ENCODE data around the gene KDM2A.

KDM2A gene

DNA sequence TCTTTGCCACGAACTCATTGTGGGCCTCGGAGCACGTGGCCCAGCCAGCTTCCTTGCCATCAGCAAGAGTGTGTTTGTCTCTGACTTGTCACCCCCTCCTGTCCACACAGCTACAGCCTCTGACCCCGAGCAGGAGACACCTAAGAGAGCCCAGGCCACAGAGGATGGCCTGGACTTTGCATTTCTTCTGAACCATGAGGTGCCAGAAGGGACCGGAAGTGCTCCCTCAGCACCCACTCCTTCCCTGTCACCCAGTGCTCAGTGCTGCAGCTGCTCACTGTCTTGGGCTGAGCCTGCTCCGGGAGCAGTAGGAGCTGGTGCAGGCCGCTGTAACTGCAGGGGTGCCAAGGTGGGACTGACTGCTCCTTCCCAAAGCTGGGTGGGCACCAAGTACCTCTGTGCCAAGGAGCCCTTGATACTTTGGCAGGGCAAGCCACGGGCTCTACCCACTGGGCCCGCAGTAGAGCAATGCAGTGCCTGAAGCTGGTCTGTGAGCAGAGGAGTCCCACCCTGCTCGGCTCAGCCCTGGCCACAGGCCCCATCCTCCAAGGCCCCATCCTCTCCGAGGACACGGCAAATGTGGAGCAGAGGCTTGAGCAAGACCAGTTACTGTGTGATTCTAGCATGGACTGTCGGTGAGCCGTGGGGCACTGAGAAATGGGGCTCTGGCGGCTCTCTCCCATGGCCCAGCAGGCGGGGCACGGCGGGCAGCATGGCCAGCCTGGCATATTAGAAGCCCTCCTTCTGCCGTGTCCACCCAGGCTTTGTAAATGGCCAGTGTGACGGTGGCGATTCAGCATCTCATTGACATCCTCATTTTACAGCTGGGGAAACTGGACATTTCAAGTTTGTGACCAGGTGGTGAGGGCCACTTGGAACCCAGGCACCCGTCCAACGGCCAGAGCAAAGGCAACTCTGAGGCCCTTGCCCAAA, 153.5 kb downstream of the KDM2A start:
- DNase-seq (ENCODE audit: low read depth), result no peak

- no peak for DNase-seq (ENCODE audit: low read depth)
These were observed 154.4 kb downstream of the KDM2A start for GRCh38 chr11:67273260-67273990.

GRCh38 chr11:67274768-67275605, 155.9 kb downstream of the KDM2A start:
- no peak for DNase-seq (ENCODE audit: low read depth)

- no peak for DNase-seq (ENCODE audit: low read depth)
These were observed 156.7 kb downstream of the KDM2A start for GRCh38 chr11:67275606-67276409.

GRCh38 chr11:67276781-67277230, 157.7 kb downstream of the KDM2A start:
- no peak for DNase-seq (ENCODE audit: low read depth)

DNA sequence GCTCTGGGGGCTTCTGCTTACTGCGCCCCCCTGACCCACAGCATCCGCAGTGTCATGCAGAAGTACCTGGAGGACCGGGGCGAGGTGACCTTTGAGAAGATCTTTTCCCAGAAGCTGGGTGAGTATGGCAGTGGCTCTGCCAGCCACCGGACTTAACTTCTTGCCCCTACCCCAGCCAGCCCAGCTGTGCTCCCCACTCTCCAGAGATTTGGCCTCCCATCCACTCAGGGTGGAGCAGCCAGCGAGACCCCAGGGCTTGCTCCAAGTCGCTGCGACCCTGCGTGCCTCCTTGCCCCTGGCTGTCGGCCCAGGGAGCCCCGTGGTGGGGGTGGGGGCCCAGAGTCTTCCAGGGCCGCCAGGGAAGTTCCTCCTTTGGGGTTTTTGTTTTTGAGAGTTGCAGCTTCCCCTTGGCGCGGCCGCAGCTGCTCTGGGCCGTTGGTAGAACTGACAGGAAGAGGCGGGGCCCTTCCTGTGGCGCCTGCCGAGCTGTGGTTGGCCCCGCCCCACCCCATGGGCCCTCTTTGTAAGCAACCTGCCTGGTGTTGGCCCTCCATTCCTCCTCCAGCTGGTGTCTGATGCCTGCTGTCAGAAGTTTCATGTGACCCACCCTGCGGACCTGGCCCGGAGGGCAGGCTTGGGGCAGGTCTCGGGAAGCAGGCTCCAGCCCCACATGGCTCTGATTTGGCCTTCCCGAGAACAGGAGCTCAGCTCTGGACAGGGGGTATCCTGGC, 158.3 kb downstream of the KDM2A start:
- DNase-seq (ENCODE audit: low read depth), result peak; percentile 93

DNA sequence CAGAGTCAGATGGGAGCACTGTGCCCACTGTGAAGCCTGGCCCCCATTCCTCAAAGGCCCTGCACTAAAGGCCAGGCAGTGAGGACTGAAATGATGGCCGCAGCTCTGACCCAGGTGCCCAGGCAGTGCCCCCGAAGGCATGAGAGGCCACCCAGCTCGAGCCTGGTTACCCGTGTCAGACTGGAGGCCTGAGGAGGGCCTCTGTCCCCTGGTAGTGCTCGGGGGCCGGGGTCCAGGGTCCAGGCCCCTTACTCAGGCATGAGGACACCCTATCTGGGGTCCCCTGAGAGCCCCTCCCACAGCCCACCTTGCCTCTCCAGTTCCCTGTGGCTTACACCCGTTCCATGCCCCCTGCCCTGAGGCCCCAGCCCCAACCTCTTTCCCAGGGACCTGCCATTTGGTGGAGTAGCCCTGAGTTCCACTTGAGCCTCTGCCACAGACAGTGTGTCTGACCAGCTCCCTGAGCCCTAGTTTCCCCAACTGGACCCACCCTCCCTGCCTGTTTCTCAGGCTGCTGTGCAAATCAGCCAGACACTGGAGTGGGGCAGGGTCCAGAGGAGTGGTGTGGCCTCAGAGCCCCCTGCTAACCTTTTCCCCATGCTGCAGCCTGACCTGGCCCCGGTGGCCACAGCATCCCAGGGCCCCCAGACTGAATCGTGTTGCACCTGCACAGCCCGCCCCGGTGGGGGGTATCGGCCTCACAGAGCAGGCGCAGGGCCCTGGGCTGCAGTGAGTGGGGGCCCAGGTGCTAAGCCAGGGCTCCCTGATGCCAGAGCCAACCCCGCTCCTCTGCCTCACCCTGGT, 159.3 kb downstream of the KDM2A start:
- DNase-seq (ENCODE audit: low read depth), result no peak

GRCh38 chr11:67278939-67279588, 160.0 kb downstream of the KDM2A start:
- no peak for DNase-seq (ENCODE audit: low read depth)

DNA sequence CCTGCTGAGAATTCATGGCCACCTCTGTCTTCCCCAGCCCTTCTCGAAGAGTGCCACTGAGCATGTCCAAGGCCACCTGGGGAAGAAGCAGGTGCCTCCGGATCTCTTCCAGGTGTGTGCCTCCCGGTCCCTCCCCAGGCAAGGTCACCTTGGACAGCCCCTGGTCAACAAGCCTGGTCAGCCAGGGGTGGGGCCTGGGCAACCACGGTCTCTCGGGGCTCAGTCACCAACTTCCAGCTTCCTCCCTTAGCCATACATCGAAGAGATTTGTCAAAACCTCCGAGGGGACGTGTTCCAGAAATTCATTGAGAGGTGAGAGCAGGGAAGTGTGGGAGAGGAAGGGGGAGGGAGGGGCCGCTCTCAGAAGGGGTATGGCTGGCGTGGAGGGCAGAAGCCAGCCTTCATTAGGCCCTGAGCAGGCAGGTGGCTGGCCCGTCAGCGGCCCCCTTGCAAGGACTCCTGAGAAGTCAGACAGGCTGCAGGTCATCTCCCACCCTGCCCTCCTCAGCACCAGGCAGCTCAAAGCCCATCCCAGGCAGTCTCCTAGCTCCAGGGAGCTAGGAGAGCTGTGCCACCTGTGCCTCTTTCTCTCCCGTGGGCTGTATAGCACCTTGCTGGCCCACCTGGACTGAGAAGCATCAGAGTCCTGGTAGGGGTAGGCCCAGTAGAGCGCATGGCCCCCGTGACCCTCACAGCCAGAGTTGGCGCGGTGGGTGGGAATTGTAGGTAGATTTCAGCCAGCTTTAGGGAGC, 160.7 kb downstream of the KDM2A start:
- no peak for DNase-seq (ENCODE audit: low read depth)

DNA sequence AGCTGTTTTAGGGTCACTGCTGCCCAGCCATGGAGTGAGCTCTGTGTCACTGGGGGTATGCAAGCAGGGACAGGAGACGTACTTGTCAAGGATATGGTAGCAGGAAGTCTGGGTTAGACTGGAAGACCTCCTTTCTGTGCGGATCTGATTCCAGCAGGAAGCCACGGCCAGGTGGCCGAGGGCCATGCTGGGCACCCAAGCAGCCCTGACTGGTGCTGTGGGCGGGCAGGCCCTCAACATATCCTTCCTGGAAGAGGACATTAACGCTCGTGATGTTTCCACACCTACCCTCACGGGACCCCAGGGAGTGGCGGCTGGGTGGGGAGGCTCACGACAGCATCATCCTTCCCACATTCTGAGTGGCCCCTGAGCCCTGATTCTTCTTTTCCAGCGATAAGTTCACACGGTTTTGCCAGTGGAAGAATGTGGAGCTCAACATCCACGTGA, 161.3 kb downstream of the KDM2A start:
- DNase-seq (ENCODE audit: low read depth), result no peak

DNA sequence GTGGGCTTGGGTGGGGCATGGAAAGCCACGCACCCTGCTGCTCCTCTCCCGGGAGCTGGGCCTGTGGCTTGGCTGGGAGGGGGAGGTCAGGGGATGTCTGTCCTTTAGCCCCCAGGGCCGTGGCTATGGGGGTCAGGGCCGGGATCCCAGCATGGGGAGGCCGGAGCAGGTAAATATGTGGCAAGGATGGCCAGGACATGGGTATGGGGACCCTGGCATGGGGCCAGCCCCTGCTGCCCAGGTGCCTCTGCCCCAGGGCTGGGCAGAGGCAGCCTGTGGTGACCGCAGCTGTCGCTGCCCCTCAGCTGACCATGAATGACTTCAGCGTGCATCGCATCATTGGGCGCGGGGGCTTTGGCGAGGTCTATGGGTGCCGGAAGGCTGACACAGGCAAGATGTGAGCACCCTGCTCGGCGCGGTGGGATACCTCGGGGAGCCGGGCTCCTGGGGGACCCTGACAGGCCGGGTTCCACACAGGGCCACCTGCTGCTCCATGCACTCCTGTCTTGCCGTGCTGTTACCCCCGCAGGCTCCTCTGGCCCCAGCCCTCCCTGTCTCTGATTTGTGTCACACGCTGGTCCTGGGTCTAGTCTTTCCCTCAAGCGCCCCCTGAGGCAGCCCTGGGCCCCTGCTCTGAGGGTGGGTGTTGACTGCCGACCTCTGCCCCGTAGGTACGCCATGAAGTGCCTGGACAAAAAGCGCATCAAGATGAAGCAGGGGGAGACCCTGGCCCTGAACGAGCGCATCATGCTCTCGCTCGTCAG, 161.9 kb downstream of the KDM2A start:
- DNase-seq (ENCODE audit: low read depth), result no peak

- no peak for DNase-seq (ENCODE audit: low read depth)
These were observed 162.6 kb downstream of the KDM2A start for GRCh38 chr11:67281552-67282150.

- no peak for DNase-seq (ENCODE audit: low read depth)
These were observed 163.3 kb downstream of the KDM2A start for GRCh38 chr11:67282155-67282875.

DNA sequence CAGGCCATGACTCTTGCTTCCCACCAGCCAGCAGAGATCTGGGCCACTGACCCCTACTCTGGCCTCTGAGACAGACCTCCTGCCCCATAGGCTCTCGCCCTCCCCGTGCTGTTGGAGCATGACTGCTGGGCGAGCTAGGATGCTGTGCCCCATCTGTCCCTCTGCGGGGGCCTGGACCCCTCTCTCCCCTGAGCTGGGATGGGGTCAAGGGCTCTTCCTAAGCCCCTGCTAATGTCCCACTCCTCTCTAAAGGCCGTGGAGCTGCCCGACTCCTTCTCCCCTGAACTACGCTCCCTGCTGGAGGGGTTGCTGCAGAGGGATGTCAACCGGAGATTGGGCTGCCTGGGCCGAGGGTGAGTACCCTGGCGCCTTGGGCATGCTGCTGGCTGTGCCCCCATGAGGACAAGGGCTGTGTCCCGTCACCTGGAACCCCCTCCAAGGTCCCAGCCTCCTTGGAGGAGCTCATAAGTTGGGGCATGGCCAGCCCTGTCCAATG, 163.9 kb downstream of the KDM2A start:
- no peak for DNase-seq (ENCODE audit: low read depth)

- no peak for DNase-seq (ENCODE audit: low read depth)
These were observed 164.5 kb downstream of the KDM2A start for GRCh38 chr11:67283481-67283963.

Data from T-helper 22 cell (primary cell).